H1 (cell line): ENCODE data around the gene FRAT2. TPM values are rescaled to one million over a fixed set of nuclear protein-coding genes. Genes with fewer than 3 reads are reported as not detected.

Experiments used
- BRCA1 ChIP-seq: IDR thresholded peaks from 2 replicates; pipeline ENCODE4 v1.6.1; 2012; ENCODE audit warnings: low read depth, low read length, improper control_type of control experiment
- CEBPB ChIP-seq: IDR thresholded peaks from 2 replicates; pipeline ENCODE4 v1.6.1; 2012; ENCODE audit warnings: low read depth, low read length
- NRF1 ChIP-seq: IDR thresholded peaks from 2 replicates; pipeline ENCODE4 v1.6.1; 2011; ENCODE audit warnings: mild to moderate bottlenecking, low read depth, low read length, improper control_type of control experiment
- polyA plus RNA-seq, 7 experiments: library from polyadenylated mRNA; depleted of rRNA in 3 of 7; stranded (reverse) in 5 of 7; unstranded in 2 of 7; fragments of >200 nt in 5 of 7; fragments of 200-250 nt in 2 of 7; gene quantifications; 1 replicate in 5 of 7; 2 replicates in 1 of 7; 4 replicates in 1 of 7; pipeline versions ENCODE4 v1.2.1 to v1.2.3, GENCODE V29; 2011 to 2013; ENCODE audit warnings: missing spikeins in 2 of 7, mixed read lengths in 2 of 7
- total RNA-seq: library from RNA; stranded (reverse); fragmentation: NEBNext Ultra II Directional; extraction: Animal tissue kit (Norgen Biotek cat#: 25700); gene quantifications from 2 replicates; pipeline ENCODE4 v1.2.1, GENCODE V29; 2021

The FRAT2 gene
- total and polyA plus RNA-seq, 2 of the 8 experiments (the other 6 are each of a cell fraction or from before 2014, with no cell fraction given): 47.4 to 83.0 TPM

DNA sequence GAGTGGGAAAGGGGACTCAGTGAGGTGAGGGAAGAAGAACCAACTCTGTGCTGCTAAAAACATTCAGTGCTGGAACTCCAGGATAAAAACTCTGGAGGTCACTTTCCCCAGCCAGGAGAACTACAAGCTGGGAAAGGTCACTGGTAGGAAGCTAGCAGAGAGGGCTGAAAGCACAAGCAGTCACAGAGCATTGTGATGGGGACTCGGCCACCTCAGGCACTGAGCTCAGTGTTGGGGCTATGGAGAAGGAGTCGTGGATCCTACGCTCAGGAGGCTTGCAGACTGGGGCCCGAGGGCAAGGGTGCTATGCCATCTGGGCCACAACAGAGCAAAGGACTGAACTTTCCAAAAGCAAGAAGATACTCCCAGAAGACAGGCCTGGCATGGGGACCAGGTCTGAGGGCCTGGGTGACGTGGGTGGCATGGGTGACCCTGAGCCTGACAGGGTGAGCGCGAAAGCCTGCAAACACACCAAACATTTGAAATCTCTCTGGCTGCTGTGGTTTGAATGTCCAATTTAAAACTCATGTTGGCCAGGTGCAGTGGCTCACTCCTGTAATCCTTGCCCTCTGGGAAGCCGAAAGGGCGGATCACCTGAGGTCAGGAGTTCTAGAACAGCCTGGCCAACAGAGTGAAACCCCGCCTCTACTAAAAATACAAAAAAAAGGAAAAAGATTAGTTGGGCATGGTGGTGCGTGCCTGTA, 32.3 kb downstream of the FRAT2 start (continued):
- TF ChIP-seq NRF1 (no peak), CEBPB (no peak), BRCA1 (no peak)
